A673 (cell line): ENCODE results near the gene ALPI. TPM values are rescaled to one million over a fixed set of nuclear protein-coding genes. Genes with fewer than 3 reads are reported as not detected.

Experiments used
- BruUV-seq: library from RNA; stranded (reverse); fragments of 400-500 nt; replicated peaks from 2 replicates; lab custom pipeline; 2021; lab: Mats Ljungman, UMichigan
- CTCF ChIA-PET: fragments of 300-600 bp; sonication (Branson Sonifier 250); formaldehyde crosslinking; loops from one replicate; lab custom pipeline; 2022; ENCODE audit warnings: antibody characterized with exemption; lab: Charles Lee
- POLR2A ChIA-PET: fragments of 300-600 bp; sonication (Branson Sonifier 250); formaldehyde crosslinking; loops from one replicate; lab custom pipeline; 2022; ENCODE audit warnings: antibody characterized with exemption; ENCODE audit not compliant: low non-redundant PET; lab: Charles Lee
- DNase-seq: peaks from one replicate; pipeline ENCODE4 v3.0.0-alpha.2; 2015; ENCODE audit warnings: low spot score
- H3K27ac ChIP-seq: fragments of 200-600 bp; sonication (generic); 2 replicates; pipeline ENCODE4 v1.5.1; 2016; ENCODE audit warnings: mixed run types, low read depth, mild to moderate bottlenecking, mixed read lengths, antibody characterized with exemption, low read length; ENCODE audit not compliant: poor library complexity, severe bottlenecking
- H3K27me3 ChIP-seq: fragments of 200-600 bp; sonication (generic); replicated peaks from 2 replicates; pipeline ENCODE4 v1.6.1; 2017; ENCODE audit warnings: mixed run types, low read depth, mild to moderate bottlenecking, mixed read lengths, antibody characterized with exemption, low read length; ENCODE audit not compliant: insufficient read depth, poor library complexity
- H3K36me3 ChIP-seq: fragments of 200-600 bp; sonication (generic); 2 replicates; pipeline ENCODE4 v1.6.1; 2016; ENCODE audit warnings: mixed run types, mild to moderate bottlenecking, mixed read lengths, antibody characterized with exemption, low read length; ENCODE audit not compliant: insufficient read depth, poor library complexity, severe bottlenecking
- H3K4me1 ChIP-seq: fragments of 200-600 bp; sonication (generic); 2 replicates; pipeline ENCODE4 v1.6.1; 2017; ENCODE audit warnings: mixed run types, mild to moderate bottlenecking, mixed read lengths, antibody characterized with exemption, low read length; ENCODE audit not compliant: insufficient read depth, poor library complexity, severe bottlenecking
- H3K4me3 ChIP-seq: fragments of 200-600 bp; sonication (generic); 2 replicates; pipeline ENCODE4 v1.5.1; 2016; ENCODE audit warnings: low read depth, mixed run types, mild to moderate bottlenecking, mixed read lengths, low read length; ENCODE audit not compliant: poor library complexity, severe bottlenecking
- H3K9me3 ChIP-seq: fragments of 200-600 bp; sonication (generic); 2 replicates; pipeline ENCODE4 v1.6.1; 2016; ENCODE audit warnings: mixed run types, low read depth, mild to moderate bottlenecking, mixed read lengths, antibody characterized with exemption, low read length; ENCODE audit not compliant: poor library complexity, severe bottlenecking
- EZH2 ChIP-seq: fragments of 200-600 bp; sonication (generic); IDR thresholded peaks from 2 replicates; pipeline ENCODE4 v1.6.1; 2017; ENCODE audit warnings: borderline replicate concordance, low read depth, mild to moderate bottlenecking, mixed read lengths, antibody characterized with exemption, low read length; ENCODE audit not compliant: poor library complexity, severe bottlenecking
- intact Hi-C: fragments of 100-400 bp; cut with micrococcal nuclease; formaldehyde crosslinking; loops from one replicate; pipeline ENCODE4 v1.10.0; 2022; ENCODE audit not compliant: unreplicated experiment
- total RNA-seq: library from RNA; stranded (reverse); gene quantifications from 2 replicates; pipeline ENCODE4 v1.2.3, GENCODE V29; 2021
- TF ChIP-seq, protein P1 (sequence below): fragments of 300-800, 200-600 bp; sonication (generic); conservative IDR thresholded peaks from 2 replicates; pipeline ENCODE4 v1.5.1; 2017; ENCODE audit warnings: low read depth, mild to moderate bottlenecking, antibody characterized with exemption, low read length, moderate library complexity, mixed read lengths

The ALPI gene
- total RNA-seq, 1 experiment from 2014 or later = not detected

DNA sequence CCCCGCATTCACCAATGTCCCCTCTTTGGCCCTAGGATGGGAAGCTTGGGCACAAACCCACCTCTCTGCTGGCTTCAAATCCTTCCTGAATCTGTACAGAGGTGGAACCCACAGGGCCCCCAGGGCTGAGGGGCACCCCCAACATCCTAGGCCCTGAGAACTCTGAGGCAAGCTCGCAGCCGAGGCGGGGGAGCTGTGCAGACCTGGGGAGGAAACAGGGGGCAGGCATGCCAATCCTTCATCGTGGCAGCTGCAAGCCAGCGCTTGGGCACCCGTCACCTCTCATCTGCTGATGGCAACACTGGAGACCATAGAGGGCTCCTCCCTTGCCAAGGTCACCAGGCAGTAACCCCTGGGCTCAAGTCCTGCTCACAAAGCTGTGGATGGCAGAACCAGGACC is 20.8 kb downstream of the ALPI start:
- ChIA-PET CTCF (no interaction called here), POLR2A (no interaction called here)

DNA sequence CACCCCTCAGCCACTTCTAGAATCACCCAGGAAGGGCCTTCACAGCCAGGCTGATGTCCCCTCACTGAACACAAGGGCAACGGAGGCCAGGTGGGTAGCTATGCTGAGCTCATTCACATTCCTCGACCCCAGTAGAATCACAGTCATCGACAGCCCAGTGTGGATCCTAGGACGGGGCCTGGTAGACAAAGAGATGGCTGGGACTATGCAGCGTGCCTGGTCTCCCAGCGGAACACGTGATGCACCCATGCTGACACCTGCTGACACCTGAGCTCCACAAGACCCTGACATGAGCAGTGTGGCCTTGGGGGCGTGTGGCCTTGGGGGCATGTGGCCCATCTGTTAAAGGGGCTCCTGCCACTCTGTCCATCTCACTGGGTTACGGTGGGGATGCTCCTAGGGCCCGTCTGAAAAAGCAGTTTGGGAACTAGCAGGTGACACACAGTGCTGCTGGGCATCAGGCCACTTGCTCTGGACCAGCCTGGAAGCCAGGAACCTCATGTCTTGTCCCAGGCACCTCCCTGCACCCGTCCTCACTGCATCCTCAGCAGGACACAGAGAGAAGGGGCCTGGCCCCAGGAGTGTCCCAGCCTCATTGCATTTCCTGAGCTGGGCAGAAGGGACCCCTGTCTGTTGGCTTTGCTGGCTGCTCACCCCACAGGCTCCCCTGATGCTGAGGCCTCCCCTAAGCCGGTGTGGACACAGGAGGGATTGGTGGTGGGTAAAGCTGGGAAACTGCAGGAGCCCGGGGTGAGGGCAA is 22.0 kb downstream of the ALPI start:
- ChIA-PET CTCF (no interaction called here), POLR2A (no interaction called here)
- no TSS peak for BruUV-seq
- Histone ChIP-seq H3K9me3 (no peaks in the 10 kb centered on the region), H3K4me3 (no peak overlapping the region), H3K36me3 (no peaks in the 10 kb centered on the region), H3K27me3 (peaks cover 3% of the 10 kb centered on the region), H3K4me1 (no peaks in the 10 kb centered on the region), H3K27ac (no peak overlapping the region)
- DNase-seq = no peak
- intact Hi-C loops = no loop called here
- TF ChIP-seq, protein P1, sequence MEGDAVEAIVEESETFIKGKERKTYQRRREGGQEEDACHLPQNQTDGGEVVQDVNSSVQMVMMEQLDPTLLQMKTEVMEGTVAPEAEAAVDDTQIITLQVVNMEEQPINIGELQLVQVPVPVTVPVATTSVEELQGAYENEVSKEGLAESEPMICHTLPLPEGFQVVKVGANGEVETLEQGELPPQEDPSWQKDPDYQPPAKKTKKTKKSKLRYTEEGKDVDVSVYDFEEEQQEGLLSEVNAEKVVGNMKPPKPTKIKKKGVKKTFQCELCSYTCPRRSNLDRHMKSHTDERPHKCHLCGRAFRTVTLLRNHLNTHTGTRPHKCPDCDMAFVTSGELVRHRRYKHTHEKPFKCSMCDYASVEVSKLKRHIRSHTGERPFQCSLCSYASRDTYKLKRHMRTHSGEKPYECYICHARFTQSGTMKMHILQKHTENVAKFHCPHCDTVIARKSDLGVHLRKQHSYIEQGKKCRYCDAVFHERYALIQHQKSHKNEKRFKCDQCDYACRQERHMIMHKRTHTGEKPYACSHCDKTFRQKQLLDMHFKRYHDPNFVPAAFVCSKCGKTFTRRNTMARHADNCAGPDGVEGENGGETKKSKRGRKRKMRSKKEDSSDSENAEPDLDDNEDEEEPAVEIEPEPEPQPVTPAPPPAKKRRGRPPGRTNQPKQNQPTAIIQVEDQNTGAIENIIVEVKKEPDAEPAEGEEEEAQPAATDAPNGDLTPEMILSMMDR = no peak
- no peak for TF ChIP-seq EZH2

More for the DNA sequence above, 20.8 kb downstream of the ALPI start:
- Histone ChIP-seq H3K9me3 (no peaks in the 10 kb centered on the region), H3K4me3 (no peak overlapping the region), H3K27me3 (peaks cover 11% of the 10 kb centered on the region), H3K4me1 (no peaks in the 10 kb centered on the region), H3K27ac (no peak overlapping the region), H3K36me3 (no peaks in the 10 kb centered on the region)
- no peak for TF ChIP-seq EZH2
- TF ChIP-seq, protein P1 = no peak
- no peak for DNase-seq
- intact Hi-C loops = no loop called here
- BruUV-seq = no TSS peak

GRCh38 chr2:232478571-232479340 is 22.8 kb downstream of the ALPI start:
- no peaks in the 10 kb centered on the region for H3K9me3 ChIP-seq
- H3K4me3 ChIP-seq = no peak overlapping the region
- H3K36me3 ChIP-seq = no peaks in the 10 kb centered on the region
- intact Hi-C loops = no loop called here
- no peaks in the 10 kb centered on the region for H3K4me1 ChIP-seq
- ChIA-PET CTCF (no interaction called here), POLR2A (no interaction called here)
- no peaks in the 10 kb centered on the region for H3K27me3 ChIP-seq
- TF ChIP-seq EZH2 = no peak
- BruUV-seq = no TSS peak
- no peak overlapping the region for H3K27ac ChIP-seq
- no peak for DNase-seq
